ENCODE measurements around the gene LHX4. TPM values are rescaled to one million over a fixed set of nuclear protein-coding genes. Genes with fewer than 3 reads are reported as not detected.

The LHX4 gene
- total and polyA plus RNA-seq, 4 donors: 0.02 to 0.03 (median 0.02) TPM; not detected in 1

GRCh38 chr1:180182643-180183311 is 47.3 kb upstream of the LHX4 start:
- Histone ChIP-seq H3K27me3 (ENCODE audit: control insufficient read depth in 3 of 3, insufficient read depth in 3 of 3, low read length in 2 of 3) (no peaks in the 10 kb centered on the region), H3K4me1 (ENCODE audit: control insufficient read depth in 5 of 5, insufficient read depth in 5 of 5, low read length in 5 of 5) (no peaks in the 10 kb centered on the region), H3K36me3 (ENCODE audit: control insufficient read depth in 4 of 4, insufficient read depth in 4 of 4, low read length in 4 of 4) (peaks cover 0 to 60% (median 35%) of the 10 kb centered on the region in 4 donors), H3K4me3 (no peak overlapping the region), H3K9ac (ENCODE audit: insufficient read depth in 1 of 2, low read length in 2 of 2) (no peak overlapping the region), H3K27ac (ENCODE audit: low read depth in 1 of 2, low read length in 1 of 2) (no peak overlapping the region), H3K9me3 (ENCODE audit: control insufficient read depth in 4 of 4, insufficient read depth in 3 of 4, low read length in 3 of 4) (no peaks in the 10 kb centered on the region)
- DNase-seq (no peak), ATAC-seq (ENCODE audit: insufficient read depth, low FRiP score) (no peak)
- TF ChIP-seq CTCF (IDR thresholded peaks at IDR 0.05; ENCODE audit: control extremely low read depth, extremely low read depth): no peak
- WGBS, 2 donors: 90 to 96% methylated on average over 22 of the region's 22 CpGs

GRCh38 chr1:180183426-180183825 is 46.6 kb upstream of the LHX4 start:
- no peak overlapping the region for H3K4me3 ChIP-seq
- no peaks in the 10 kb centered on the region for H3K4me1 ChIP-seq (ENCODE audit: control insufficient read depth in 5 of 5, insufficient read depth in 5 of 5, low read length in 5 of 5)
- H3K27ac ChIP-seq (ENCODE audit: low read depth in 1 of 2, low read length in 1 of 2): no peak overlapping the region
- TF ChIP-seq CTCF (IDR thresholded peaks at IDR 0.05; ENCODE audit: control extremely low read depth, extremely low read depth): no peak
- no peaks in the 10 kb centered on the region for H3K27me3 ChIP-seq (ENCODE audit: control insufficient read depth in 3 of 3, insufficient read depth in 3 of 3, low read length in 2 of 3)
- ATAC-seq (ENCODE audit: insufficient read depth, low FRiP score) (no peak), DNase-seq (no peak)
- no peaks in the 10 kb centered on the region for H3K9me3 ChIP-seq (ENCODE audit: control insufficient read depth in 4 of 4, insufficient read depth in 3 of 4, low read length in 3 of 4)
- no peak overlapping the region for H3K9ac ChIP-seq (ENCODE audit: insufficient read depth in 1 of 2, low read length in 2 of 2)
- WGBS, 2 donors: 96% methylated on average over 10 of the region's 10 CpGs
- peaks cover 0 to 64% (median 35%) of the 10 kb centered on the region in 4 donors for H3K36me3 ChIP-seq (ENCODE audit: control insufficient read depth in 4 of 4, insufficient read depth in 4 of 4, low read length in 4 of 4)

GRCh38 chr1:180184041-180184440 is 46.0 kb upstream of the LHX4 start:
- no peak for TF ChIP-seq CTCF (IDR thresholded peaks at IDR 0.05; ENCODE audit: control extremely low read depth, extremely low read depth)
- ATAC-seq (ENCODE audit: insufficient read depth, low FRiP score) (no peak), DNase-seq (no peak)
- Histone ChIP-seq H3K4me3 (no peak overlapping the region), H3K27ac (ENCODE audit: low read depth in 1 of 2, low read length in 1 of 2) (no peak overlapping the region), H3K9ac (ENCODE audit: insufficient read depth in 1 of 2, low read length in 2 of 2) (no peak overlapping the region), H3K4me1 (ENCODE audit: control insufficient read depth in 5 of 5, insufficient read depth in 5 of 5, low read length in 5 of 5) (no peaks in the 10 kb centered on the region), H3K27me3 (ENCODE audit: control insufficient read depth in 3 of 3, insufficient read depth in 3 of 3, low read length in 2 of 3) (no peaks in the 10 kb centered on the region), H3K9me3 (ENCODE audit: control insufficient read depth in 4 of 4, insufficient read depth in 3 of 4, low read length in 3 of 4) (no peaks in the 10 kb centered on the region), H3K36me3 (ENCODE audit: control insufficient read depth in 4 of 4, insufficient read depth in 4 of 4, low read length in 4 of 4) (peaks cover 0 to 67% (median 35%) of the 10 kb centered on the region in 4 donors)
- WGBS, 2 donors: 92 to 97% methylated on average over 9 of the region's 9 CpGs

- Histone ChIP-seq H3K9ac (ENCODE audit: insufficient read depth in 1 of 2, low read length in 2 of 2) (no peak overlapping the region), H3K36me3 (ENCODE audit: control insufficient read depth in 4 of 4, insufficient read depth in 4 of 4, low read length in 4 of 4) (peaks cover 0 to 69% (median 36%) of the 10 kb centered on the region in 4 donors), H3K4me1 (ENCODE audit: control insufficient read depth in 5 of 5, insufficient read depth in 5 of 5, low read length in 5 of 5) (no peaks in the 10 kb centered on the region), H3K27me3 (ENCODE audit: control insufficient read depth in 3 of 3, insufficient read depth in 3 of 3, low read length in 2 of 3) (no peaks in the 10 kb centered on the region), H3K4me3 (no peak overlapping the region), H3K9me3 (ENCODE audit: control insufficient read depth in 4 of 4, insufficient read depth in 3 of 4, low read length in 3 of 4) (no peaks in the 10 kb centered on the region), H3K27ac (ENCODE audit: low read depth in 1 of 2, low read length in 1 of 2) (no peak overlapping the region)
- no peak for TF ChIP-seq CTCF (IDR thresholded peaks at IDR 0.05; ENCODE audit: control extremely low read depth, extremely low read depth)
- ATAC-seq (ENCODE audit: insufficient read depth, low FRiP score) (no peak), DNase-seq (no peak)
- WGBS, 2 donors: 87 to 100% methylated on average over 5 of the region's 5 CpGs
Measured at GRCh38 chr1:180185281-180185680, 44.8 kb upstream of the LHX4 start.
